Endodermal cell (in vitro differentiated cells): ENCODE data around the gene SMPDL3A. TPM values are rescaled to one million over a fixed set of nuclear protein-coding genes. Genes with fewer than 3 reads are reported as not detected.

Source experiments
- DNase-seq: peaks from one replicate; pipeline ENCODE4 v3.0.0-alpha.2; 2017
- H3K27ac ChIP-seq: 2 replicates; pipeline ENCODE4 v1.5.1; 2013; ENCODE audit warnings: mild to moderate bottlenecking, low read depth, low read length, moderate library complexity
- H3K27me3 ChIP-seq: 2 replicates; pipeline ENCODE4 v1.6.1; 2013; ENCODE audit warnings: mild to moderate bottlenecking, low read length, moderate library complexity; ENCODE audit not compliant: insufficient read depth, control insufficient read depth, poor library complexity, severe bottlenecking
- H3K36me3 ChIP-seq: 2 replicates; pipeline ENCODE4 v1.7.0; 2013; ENCODE audit warnings: mild to moderate bottlenecking, low read length, moderate library complexity; ENCODE audit not compliant: control insufficient read depth, insufficient read depth
- H3K4me1 ChIP-seq: one replicate; pipeline ENCODE4 v1.7.0; 2013; ENCODE audit warnings: low read length; ENCODE audit not compliant: control insufficient read depth, insufficient read depth
- H3K4me3 ChIP-seq: 2 replicates; pipeline ENCODE4 v1.5.1; 2013; ENCODE audit warnings: mild to moderate bottlenecking, low read length, moderate library complexity
- H3K9ac ChIP-seq: 2 replicates; pipeline ENCODE4 v1.6.1; 2013; ENCODE audit warnings: mild to moderate bottlenecking, low read length, moderate library complexity; ENCODE audit not compliant: poor library complexity, severe bottlenecking; ENCODE audit errors: extremely low read depth
- H3K9me3 ChIP-seq: 2 replicates; pipeline ENCODE4 v1.6.1; 2013; ENCODE audit warnings: mild to moderate bottlenecking, low read length, moderate library complexity; ENCODE audit not compliant: control insufficient read depth
- H3K27ac Mint-ChIP-seq: 2 replicates; pipeline ENCODE4 v1.8.0; 2020; ENCODE audit warnings: mixed read lengths
- H3K27me3 Mint-ChIP-seq: 2 replicates; pipeline ENCODE4 v1.8.0; 2021; ENCODE audit warnings: mild to moderate bottlenecking, mixed read lengths; ENCODE audit not compliant: insufficient read depth
- H3K36me3 Mint-ChIP-seq: 2 replicates; pipeline ENCODE4 v1.8.0; 2020; ENCODE audit warnings: low read depth, mixed read lengths
- H3K4me1 Mint-ChIP-seq: 2 replicates; pipeline ENCODE4 v1.8.0; 2020; ENCODE audit warnings: mixed read lengths
- H3K4me3 Mint-ChIP-seq: 2 replicates; pipeline ENCODE4 v1.8.0; 2020; ENCODE audit warnings: mild to moderate bottlenecking, moderate library complexity, mixed read lengths
- H3K9me3 Mint-ChIP-seq: 2 replicates; pipeline ENCODE4 v1.8.0; 2020; ENCODE audit warnings: mild to moderate bottlenecking, mixed read lengths
- WGBS, 2 experiments: methylation state at CpG; one replicate each; pipeline versions ENCODE4 v1.1.5 to v1.1.7; 2013; ENCODE audit warnings: missing lambda C conversion rate in 2 of 2, mixed read lengths in 1 of 2; ENCODE audit not compliant: insufficient coverage in 1 of 2, insufficient read length in 1 of 2; 5-methylcytosine and 5-hydroxymethylcytosine counted together
- total RNA-seq, 2 donors: library from RNA; stranded (reverse); fragmentation: NEBNext Ultra II Directional in 1 of 2; extraction: Animal tissue kit (Norgen Biotek cat#: 25700) in 1 of 2; gene quantifications; 2 replicates in 1 of 2; 3 replicates in 1 of 2; pipeline ENCODE4 v1.2.1, GENCODE V29; 2021
- TF ChIP-seq, protein P1 (sequence below): fragments of 200-600 bp; sonication (generic); conservative IDR thresholded peaks from 2 replicates; pipeline ENCODE4 v1.5.0; 2021; ENCODE audit warnings: antibody characterized with exemption, mild to moderate bottlenecking

The SMPDL3A gene
- total RNA-seq, 2 donors from 2014 or later, result 2.8 to 3.2 TPM

DNA sequence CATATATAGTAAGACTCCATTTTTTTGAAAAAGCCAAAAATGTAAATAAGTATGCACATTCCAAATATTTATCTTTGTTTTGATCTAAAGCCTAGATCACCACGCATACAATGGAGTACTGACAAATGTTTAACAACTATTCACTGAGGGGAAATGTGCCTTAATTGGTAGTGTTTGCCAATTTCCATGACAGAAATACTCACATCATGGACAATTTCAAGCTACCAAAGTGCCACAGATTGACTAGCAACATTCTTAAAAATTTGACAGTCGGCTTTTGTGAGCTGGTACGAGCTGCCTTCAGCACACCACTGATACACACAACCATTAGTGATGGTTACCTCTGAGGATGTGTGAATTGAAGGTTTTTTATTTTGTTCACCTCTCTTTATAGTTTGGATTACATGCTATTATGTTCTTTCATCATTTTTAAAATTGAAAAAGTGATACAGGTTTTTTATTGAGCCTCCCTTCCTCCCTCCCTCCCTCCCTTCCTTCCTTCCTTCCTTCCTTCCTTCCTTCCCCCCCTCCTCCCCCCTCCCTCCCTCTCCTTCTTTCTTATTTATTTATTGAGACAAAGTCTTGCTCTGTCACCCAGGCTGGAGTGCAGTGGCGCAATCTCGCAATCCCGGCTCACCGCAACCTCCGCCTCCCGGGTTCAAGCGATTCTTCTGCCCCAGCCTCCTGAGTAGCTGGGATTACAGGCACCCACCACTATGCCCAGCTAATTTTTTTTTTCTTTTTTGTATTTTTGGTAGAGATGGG lies 19.2 kb downstream of the SMPDL3A start:
- Histone ChIP-seq H3K36me3 (no peaks in the 10 kb centered on the region), H3K27ac (no peak overlapping the region), H3K9ac (no peak overlapping the region), H3K9me3 (no peaks in the 10 kb centered on the region), H3K4me1 (peaks cover 3% of the 10 kb centered on the region), H3K4me3 (no peak overlapping the region), H3K27me3 (no peaks in the 10 kb centered on the region)
- Mint-ChIP-seq H3K9me3 (no peaks in the 10 kb centered on the region), H3K27me3 (no peaks in the 10 kb centered on the region), H3K4me1 (peaks cover 10% of the 10 kb centered on the region), H3K27ac (no peak overlapping the region), H3K36me3 (no peaks in the 10 kb centered on the region), H3K4me3 (no peak overlapping the region)
- 80 to 90% methylated on average over 1 to 10 of the region's 10 CpGs for WGBS, 2 experiments
- TF ChIP-seq, protein P1, sequence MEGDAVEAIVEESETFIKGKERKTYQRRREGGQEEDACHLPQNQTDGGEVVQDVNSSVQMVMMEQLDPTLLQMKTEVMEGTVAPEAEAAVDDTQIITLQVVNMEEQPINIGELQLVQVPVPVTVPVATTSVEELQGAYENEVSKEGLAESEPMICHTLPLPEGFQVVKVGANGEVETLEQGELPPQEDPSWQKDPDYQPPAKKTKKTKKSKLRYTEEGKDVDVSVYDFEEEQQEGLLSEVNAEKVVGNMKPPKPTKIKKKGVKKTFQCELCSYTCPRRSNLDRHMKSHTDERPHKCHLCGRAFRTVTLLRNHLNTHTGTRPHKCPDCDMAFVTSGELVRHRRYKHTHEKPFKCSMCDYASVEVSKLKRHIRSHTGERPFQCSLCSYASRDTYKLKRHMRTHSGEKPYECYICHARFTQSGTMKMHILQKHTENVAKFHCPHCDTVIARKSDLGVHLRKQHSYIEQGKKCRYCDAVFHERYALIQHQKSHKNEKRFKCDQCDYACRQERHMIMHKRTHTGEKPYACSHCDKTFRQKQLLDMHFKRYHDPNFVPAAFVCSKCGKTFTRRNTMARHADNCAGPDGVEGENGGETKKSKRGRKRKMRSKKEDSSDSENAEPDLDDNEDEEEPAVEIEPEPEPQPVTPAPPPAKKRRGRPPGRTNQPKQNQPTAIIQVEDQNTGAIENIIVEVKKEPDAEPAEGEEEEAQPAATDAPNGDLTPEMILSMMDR, result no peak
- DNase-seq, result no peak

- 91 to 100% methylated on average over 2 to 3 of the region's 4 CpGs for WGBS, 2 experiments
- no peaks in the 10 kb centered on the region for H3K36me3 Mint-ChIP-seq
- peaks cover 13% of the 10 kb centered on the region for H3K4me1 Mint-ChIP-seq
- H3K4me3 Mint-ChIP-seq, result no peak overlapping the region
- no peak for DNase-seq
- Histone ChIP-seq H3K27ac (no peak overlapping the region), H3K9ac (no peak overlapping the region), H3K36me3 (no peaks in the 10 kb centered on the region), H3K9me3 (no peaks in the 10 kb centered on the region), H3K27me3 (no peaks in the 10 kb centered on the region), H3K4me1 (peaks cover 3% of the 10 kb centered on the region), H3K4me3 (no peak overlapping the region)
- H3K27ac Mint-ChIP-seq, result no peak overlapping the region
- TF ChIP-seq, protein P1, result no peak
- H3K9me3 Mint-ChIP-seq, result no peaks in the 10 kb centered on the region
- H3K27me3 Mint-ChIP-seq, result no peaks in the 10 kb centered on the region
Measured at GRCh38 chr6:122809001-122809400, 19.9 kb downstream of the SMPDL3A start.

GRCh38 chr6:122809691-122810090 lies 20.6 kb downstream of the SMPDL3A start:
- Histone ChIP-seq H3K4me3 (no peak overlapping the region), H3K4me1 (peaks cover 3% of the 10 kb centered on the region), H3K36me3 (no peaks in the 10 kb centered on the region), H3K9ac (no peak overlapping the region), H3K9me3 (no peaks in the 10 kb centered on the region), H3K27ac (no peak overlapping the region), H3K27me3 (no peaks in the 10 kb centered on the region)
- WGBS, 2 experiments, result 90 to 100% methylated on average over 1 of the region's 2 CpGs
- DNase-seq, result no peak
- Mint-ChIP-seq H3K36me3 (no peaks in the 10 kb centered on the region), H3K27me3 (no peaks in the 10 kb centered on the region), H3K4me3 (no peak overlapping the region), H3K27ac (no peak overlapping the region), H3K4me1 (peaks cover 13% of the 10 kb centered on the region), H3K9me3 (no peaks in the 10 kb centered on the region)
- TF ChIP-seq, protein P1, result no peak
